Chondrocyte (in vitro differentiated cells): Measurements from ENCODE around the gene CALB2. TPM values are rescaled to one million over a fixed set of nuclear protein-coding genes. Genes with fewer than 3 reads are reported as not detected.

Source experiments
- DNase-seq: peaks from one replicate; pipeline ENCODE4 v3.0.0; 2021; ENCODE audit warnings: mixed read lengths, low spot score
- H3K27ac Mint-ChIP-seq: one replicate; pipeline ENCODE4 v1.8.0; 2021; ENCODE audit warnings: mild to moderate bottlenecking, moderate library complexity, mixed read lengths; ENCODE audit not compliant: unreplicated experiment
- H3K27me3 Mint-ChIP-seq: 2 replicates; pipeline ENCODE4 v1.8.0; 2021; ENCODE audit warnings: low read depth, mixed read lengths
- H3K36me3 Mint-ChIP-seq: 2 replicates; pipeline ENCODE4 v1.8.0; 2021; ENCODE audit warnings: low read depth, mixed read lengths
- H3K4me1 Mint-ChIP-seq: 2 replicates; pipeline ENCODE4 v1.8.0; 2021; ENCODE audit warnings: low read depth, mild to moderate bottlenecking, mixed read lengths
- H3K4me3 Mint-ChIP-seq: one replicate; pipeline ENCODE4 v1.8.0; 2021; ENCODE audit warnings: mild to moderate bottlenecking, moderate library complexity, mixed read lengths; ENCODE audit not compliant: unreplicated experiment
- H3K9me3 Mint-ChIP-seq: 2 replicates; pipeline ENCODE4 v1.8.0; 2021; ENCODE audit warnings: low read depth, mixed read lengths
- CTCF ChIP-seq: fragments of 200-600 bp; sonication (generic); IDR thresholded peaks from 2 replicates; pipeline ENCODE4 v1.5.0; 2021; ENCODE audit warnings: antibody characterized with exemption, mild to moderate bottlenecking, moderate library complexity
- total RNA-seq: library from RNA; stranded (reverse); gene quantifications from 3 replicates; pipeline ENCODE4 v1.2.1, GENCODE V29; 2021

CALB2 gene
- total RNA-seq, 1 donor from 2014 or later, result not detected

- Mint-ChIP-seq H3K4me1 (peaks cover 5% of the 10 kb centered on the region), H3K4me3 (no peak overlapping the region), H3K36me3 (no peaks in the 10 kb centered on the region), H3K9me3 (no peaks in the 10 kb centered on the region), H3K27ac (no peak overlapping the region), H3K27me3 (peaks cover 40% of the 10 kb centered on the region)
- DNase-seq, result no peak
- no peak for TF ChIP-seq CTCF
These were observed 50.0 kb downstream of the CALB2 start for GRCh38 chr16:71408536-71408935.

- no peaks in the 10 kb centered on the region for H3K36me3 Mint-ChIP-seq
- H3K4me3 Mint-ChIP-seq, result no peak overlapping the region
- peaks cover 5% of the 10 kb centered on the region for H3K4me1 Mint-ChIP-seq
- H3K27me3 Mint-ChIP-seq, result peaks cover 36% of the 10 kb centered on the region
- no peak overlapping the region for H3K27ac Mint-ChIP-seq
- DNase-seq, result peak; percentile 27
- TF ChIP-seq CTCF, result no peak
- no peaks in the 10 kb centered on the region for H3K9me3 Mint-ChIP-seq
These were observed 50.7 kb downstream of the CALB2 start for GRCh38 chr16:71409011-71409775.

GRCh38 chr16:71410146-71410545 is 51.6 kb downstream of the CALB2 start:
- Mint-ChIP-seq H3K27me3 (peaks cover 36% of the 10 kb centered on the region), H3K27ac (no peak overlapping the region), H3K9me3 (no peaks in the 10 kb centered on the region), H3K4me3 (no peak overlapping the region), H3K36me3 (no peaks in the 10 kb centered on the region), H3K4me1 (peaks cover 5% of the 10 kb centered on the region)
- no peak for DNase-seq
- TF ChIP-seq CTCF, result no peak

- no peak for DNase-seq
- no peaks in the 10 kb centered on the region for H3K36me3 Mint-ChIP-seq
- H3K4me1 Mint-ChIP-seq, result peaks cover 5% of the 10 kb centered on the region
- H3K27me3 Mint-ChIP-seq, result peaks cover 41% of the 10 kb centered on the region
- H3K9me3 Mint-ChIP-seq, result peaks cover 3% of the 10 kb centered on the region
- H3K27ac Mint-ChIP-seq, result no peak overlapping the region
- peak; percentile 92 for TF ChIP-seq CTCF
- no peak overlapping the region for H3K4me3 Mint-ChIP-seq
These were observed 54.0 kb downstream of the CALB2 start for GRCh38 chr16:71412270-71413160.

GRCh38 chr16:71413341-71413740 is 54.8 kb downstream of the CALB2 start:
- TF ChIP-seq CTCF, result no peak
- no peak for DNase-seq
- Mint-ChIP-seq H3K9me3 (peaks cover 3% of the 10 kb centered on the region), H3K27ac (no peak overlapping the region), H3K27me3 (peaks cover 45% of the 10 kb centered on the region), H3K4me1 (peaks cover 5% of the 10 kb centered on the region), H3K36me3 (no peaks in the 10 kb centered on the region), H3K4me3 (no peak overlapping the region)
